PC-3 (cell line): Measurements from ENCODE around the gene CSK.
"Not testable (repeated sequence)": the region's sequence is repeated elsewhere in the genome, so short reads cannot be mapped to it uniquely, and the experiment has no call there.

Experiments
- EZH2phosphoT487 ChIP-seq: fragments of 300-600 bp; sonication (generic); IDR thresholded peaks from 2 replicates; pipeline ENCODE4 v1.6.1; 2018; ENCODE audit warnings: mild to moderate bottlenecking, antibody characterized with exemption, low read length, borderline replicate concordance
- TF ChIP-seq, protein P1 (sequence below): fragments of 300-600 bp; sonication (generic); conservative IDR thresholded peaks from 2 replicates; pipeline ENCODE4 v1.5.1; 2017; ENCODE audit warnings: antibody characterized with exemption, low read depth, mild to moderate bottlenecking, low read length

DNA sequence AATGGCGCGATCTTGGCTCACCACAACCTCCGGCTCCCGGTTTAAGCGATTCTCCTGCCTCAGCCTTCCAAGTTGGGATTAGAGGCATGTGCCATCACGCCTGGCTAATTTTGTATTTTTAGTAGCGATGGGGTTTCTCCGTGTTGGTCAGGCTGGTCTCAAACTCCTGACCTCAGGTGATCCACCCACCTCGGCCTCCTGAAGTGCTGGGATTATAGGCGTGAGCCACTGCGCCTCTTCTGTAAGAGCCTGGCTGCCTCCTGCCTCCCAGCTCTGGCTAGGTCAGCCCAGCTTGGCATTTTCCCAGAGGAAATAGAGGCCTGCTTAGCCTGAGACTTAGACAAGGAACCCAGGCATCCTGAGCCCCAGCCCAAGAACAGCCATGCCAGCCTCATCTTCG is 4.2 kb downstream of the CSK start:
- TF ChIP-seq, protein P1, sequence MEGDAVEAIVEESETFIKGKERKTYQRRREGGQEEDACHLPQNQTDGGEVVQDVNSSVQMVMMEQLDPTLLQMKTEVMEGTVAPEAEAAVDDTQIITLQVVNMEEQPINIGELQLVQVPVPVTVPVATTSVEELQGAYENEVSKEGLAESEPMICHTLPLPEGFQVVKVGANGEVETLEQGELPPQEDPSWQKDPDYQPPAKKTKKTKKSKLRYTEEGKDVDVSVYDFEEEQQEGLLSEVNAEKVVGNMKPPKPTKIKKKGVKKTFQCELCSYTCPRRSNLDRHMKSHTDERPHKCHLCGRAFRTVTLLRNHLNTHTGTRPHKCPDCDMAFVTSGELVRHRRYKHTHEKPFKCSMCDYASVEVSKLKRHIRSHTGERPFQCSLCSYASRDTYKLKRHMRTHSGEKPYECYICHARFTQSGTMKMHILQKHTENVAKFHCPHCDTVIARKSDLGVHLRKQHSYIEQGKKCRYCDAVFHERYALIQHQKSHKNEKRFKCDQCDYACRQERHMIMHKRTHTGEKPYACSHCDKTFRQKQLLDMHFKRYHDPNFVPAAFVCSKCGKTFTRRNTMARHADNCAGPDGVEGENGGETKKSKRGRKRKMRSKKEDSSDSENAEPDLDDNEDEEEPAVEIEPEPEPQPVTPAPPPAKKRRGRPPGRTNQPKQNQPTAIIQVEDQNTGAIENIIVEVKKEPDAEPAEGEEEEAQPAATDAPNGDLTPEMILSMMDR, result not testable (repeated sequence)
- not testable (repeated sequence) for TF ChIP-seq EZH2phosphoT487
